Smooth muscle cell of the brain vasculature (primary cell): ENCODE measurements around the gene CNIH1.
"Not testable (repeated sequence)": the region's sequence is repeated elsewhere in the genome, so short reads cannot be mapped to it uniquely, and the experiment has no call there.

Experiments
- DNase-seq: peaks from one replicate; pipeline ENCODE4 v3.0.0-alpha.2; 2012; ENCODE audit warnings: low read depth, low spot score

CNIH1 gene

GRCh38 chr14:54383835-54384234, 57.3 kb downstream of the CNIH1 start:
- no peak for DNase-seq

GRCh38 chr14:54381821-54382220, 59.4 kb downstream of the CNIH1 start:
- no peak for DNase-seq

GRCh38 chr14:54380558-54380957, 60.6 kb downstream of the CNIH1 start:
- DNase-seq: not testable (repeated sequence)

- DNase-seq: not testable (repeated sequence)
Observed at GRCh38 chr14:54378893-54379292, 62.3 kb downstream of the CNIH1 start.

- DNase-seq: no peak
Observed at GRCh38 chr14:54377501-54377900, 63.7 kb downstream of the CNIH1 start.

GRCh38 chr14:54374117-54374884, 66.9 kb downstream of the CNIH1 start:
- no peak for DNase-seq
